IMR-90 (cell line): ENCODE results near the gene KLRF2. TPM values are rescaled to one million over a fixed set of nuclear protein-coding genes. Genes with fewer than 3 reads are reported as not detected.

Experiments used
- ATAC-seq: fragments of 200-7000 bp; cut with Tn5 transposase; 2 replicates; pipeline ENCODE4 v1.9.1; 2020; ENCODE audit warnings: low read depth, mild to moderate bottlenecking, moderate library complexity
- BruUV-seq: library from RNA; stranded (reverse); fragments of 400-500 nt; replicated peaks from 2 replicates; lab custom pipeline; 2021; lab: Mats Ljungman, UMichigan
- CTCF ChIA-PET: fragments of 300-600 bp; formaldehyde crosslinking; extraction: SDS; loops from one replicate; lab custom pipeline; 2021; ENCODE audit warnings: antibody characterized with exemption; lab: Yijun Ruan, JAX
- POLR2A ChIA-PET: fragments of 300-600 bp; sonication (Branson Sonifier 250); formaldehyde crosslinking; loops from one replicate; lab custom pipeline; 2022; ENCODE audit warnings: antibody characterized with exemption; ENCODE audit not compliant: unreplicated experiment; lab: Charles Lee
- DNase-seq: peaks from one replicate; pipeline ENCODE4 v3.0.0; 2013
- H2AFZ ChIP-seq: replicated peaks from 2 replicates; pipeline ENCODE3; 2013; ENCODE audit warnings: low read length, mild to moderate bottlenecking; ENCODE audit not compliant: poor library complexity
- H2AK5ac ChIP-seq: 2 replicates; pipeline ENCODE4 v1.6.1; 2013; ENCODE audit warnings: low read depth, low read length, inconsistent platforms
- H2AK9ac ChIP-seq: replicated peaks from 2 replicates; pipeline ENCODE3; 2013; ENCODE audit warnings: mild to moderate bottlenecking, low read depth, low read length, moderate library complexity; ENCODE audit not compliant: poor library complexity
- H2BK120ac ChIP-seq: 2 replicates; pipeline ENCODE4 v1.6.1; 2013; ENCODE audit warnings: low read depth, low read length, inconsistent platforms
- H2BK15ac ChIP-seq: 3 replicates; pipeline ENCODE4 v1.6.1; 2013; ENCODE audit warnings: low read depth, low read length, inconsistent platforms
- H2BK20ac ChIP-seq: 2 replicates; pipeline ENCODE4 v1.6.1; 2013; ENCODE audit warnings: low read depth, mild to moderate bottlenecking, inconsistent platforms, low read length, moderate library complexity
- H2BK5ac ChIP-seq: 2 replicates; pipeline ENCODE4 v1.6.1; 2013; ENCODE audit warnings: mild to moderate bottlenecking, low read depth, low read length, inconsistent platforms; ENCODE audit not compliant: poor library complexity, severe bottlenecking
- H3K14ac ChIP-seq: replicated peaks from 2 replicates; pipeline ENCODE4 v1.6.1; 2013; ENCODE audit warnings: low read depth, low read length, inconsistent platforms
- H3K18ac ChIP-seq: 2 replicates; pipeline ENCODE4 v1.6.1; 2013; ENCODE audit warnings: low read depth, low read length, control low read depth
- H3K23ac ChIP-seq: 2 replicates; pipeline ENCODE4 v1.6.1; 2013; ENCODE audit warnings: low read depth, low read length, inconsistent platforms
- H3K27ac ChIP-seq: 2 replicates; pipeline ENCODE4 v1.5.1; 2013; ENCODE audit warnings: mild to moderate bottlenecking, control low read depth, low read length; ENCODE audit not compliant: insufficient read depth
- H3K27me3 ChIP-seq: 2 replicates; pipeline ENCODE4 v1.6.1; 2013; ENCODE audit warnings: low read length; ENCODE audit not compliant: control insufficient read depth, insufficient read depth
- H3K36me3 ChIP-seq: 2 replicates; pipeline ENCODE4 v1.6.1; 2013; ENCODE audit warnings: low read length, mixed read lengths; ENCODE audit not compliant: control insufficient read depth, insufficient read depth
- H3K4ac ChIP-seq: 2 replicates; pipeline ENCODE4 v1.6.1; 2013; ENCODE audit warnings: low read depth, low read length, inconsistent platforms
- H3K4me1 ChIP-seq: 2 replicates; pipeline ENCODE4 v1.6.1; 2013; ENCODE audit warnings: low read length, mixed read lengths; ENCODE audit not compliant: control insufficient read depth, insufficient read depth
- H3K4me2 ChIP-seq: 2 replicates; pipeline ENCODE4 v1.6.1; 2013; ENCODE audit warnings: low read depth, mild to moderate bottlenecking, control low read depth, low read length, moderate library complexity
- H3K4me3 ChIP-seq: 2 replicates; pipeline ENCODE4 v1.5.1; 2013; ENCODE audit warnings: low read depth, mild to moderate bottlenecking, control low read depth, low read length, moderate library complexity; ENCODE audit not compliant: insufficient read depth
- H3K56ac ChIP-seq: 2 replicates; pipeline ENCODE4 v1.6.1; 2013; ENCODE audit warnings: low read length, inconsistent platforms; ENCODE audit not compliant: insufficient read depth; ENCODE audit errors: extremely low read depth
- H3K79me1 ChIP-seq, 2 experiments: 2 replicates each; pipeline ENCODE4 v1.6.1; 2013; ENCODE audit warnings: low read length in 2 of 2, inconsistent platforms in 1 of 2, low read depth in 1 of 2
- H3K9ac ChIP-seq: 2 replicates; pipeline ENCODE4 v1.6.1; 2013; ENCODE audit warnings: low read depth, low read length, control low read depth
- H3K9me1 ChIP-seq: 2 replicates; pipeline ENCODE4 v1.6.1; 2013; ENCODE audit warnings: low read length, inconsistent platforms; ENCODE audit not compliant: insufficient read depth
- H3K9me3 ChIP-seq: 2 replicates; pipeline ENCODE4 v1.6.1; 2013; ENCODE audit warnings: low read length; ENCODE audit not compliant: control insufficient read depth, insufficient read depth
- H4K20me1 ChIP-seq: 2 replicates; pipeline ENCODE4 v1.6.1; 2013; ENCODE audit warnings: low read length, inconsistent platforms; ENCODE audit not compliant: insufficient read depth
- H4K5ac ChIP-seq: 2 replicates; pipeline ENCODE4 v1.6.1; 2013; ENCODE audit warnings: mild to moderate bottlenecking, low read depth, low read length, control low read depth
- H4K8ac ChIP-seq, 2 experiments: 2 replicates each; pipeline ENCODE4 v1.6.1; 2013; ENCODE audit warnings: low read depth in 2 of 2, low read length in 2 of 2, control low read depth in 1 of 2, inconsistent platforms in 1 of 2
- H4K91ac ChIP-seq: 2 replicates; pipeline ENCODE4 v1.6.1; 2013; ENCODE audit warnings: low read depth, low read length, inconsistent platforms; ENCODE audit not compliant: insufficient read depth
- FOS ChIP-seq: fragments of 150-350 bp; IDR thresholded peaks from 2 replicates; pipeline ENCODE4 v1.6.1; 2016; ENCODE audit warnings: low read depth, low read length
- RFX5 ChIP-seq: IDR thresholded peaks from 2 replicates; pipeline ENCODE4 v1.8.0; 2012; ENCODE audit warnings: low read depth, mild to moderate bottlenecking, low read length, moderate library complexity
- WGBS, 2 experiments: methylation state at CpG; one replicate each; pipeline versions ENCODE4 v1.1.5 to v1.1.7; 2013; ENCODE audit warnings: missing lambda C conversion rate in 2 of 2; ENCODE audit not compliant: insufficient read length in 1 of 2; ENCODE audit errors: extremely low coverage in 2 of 2; 5-methylcytosine and 5-hydroxymethylcytosine counted together
- dilution Hi-C: fragments of 300-500 bp; cut with HindIII; formaldehyde crosslinking; loops from one replicate; pipeline ENCODE4 v1.14.3; 2018; ENCODE audit warnings: low sequenced_read_pairs; ENCODE audit not compliant: unreplicated experiment
- in situ Hi-C: fragments of 300-500 bp; cut with MboI; formaldehyde crosslinking; loops from 3 replicates; pipeline ENCODE4 v1.14.3; 2019; ENCODE audit warnings: low sequenced_read_pairs, inconsistent platforms, mixed read lengths
- intact Hi-C: fragments of 100-400 bp; cut with micrococcal nuclease; formaldehyde crosslinking; loops from 2 replicates; pipeline ENCODE4 v1.10.0; 2022
- polyA plus RNA-seq, 3 experiments: library from polyadenylated mRNA; depleted of rRNA; stranded (reverse); fragments of >200 nt; gene quantifications; 2 replicates each; pipeline ENCODE4 v1.2.3, GENCODE V29; 2012; ENCODE audit warnings: low replicate concordance in 1 of 3
- total RNA-seq: library from RNA; depleted of rRNA; stranded (reverse); fragments of >200 nt; gene quantifications from 2 replicates; pipeline ENCODE4 v1.2.3, GENCODE V29; 2012

Gene KLRF2
- total and polyA plus RNA-seq, 2 of the 4 experiments (the other 2 are of a cell fraction) = not detected

DNA sequence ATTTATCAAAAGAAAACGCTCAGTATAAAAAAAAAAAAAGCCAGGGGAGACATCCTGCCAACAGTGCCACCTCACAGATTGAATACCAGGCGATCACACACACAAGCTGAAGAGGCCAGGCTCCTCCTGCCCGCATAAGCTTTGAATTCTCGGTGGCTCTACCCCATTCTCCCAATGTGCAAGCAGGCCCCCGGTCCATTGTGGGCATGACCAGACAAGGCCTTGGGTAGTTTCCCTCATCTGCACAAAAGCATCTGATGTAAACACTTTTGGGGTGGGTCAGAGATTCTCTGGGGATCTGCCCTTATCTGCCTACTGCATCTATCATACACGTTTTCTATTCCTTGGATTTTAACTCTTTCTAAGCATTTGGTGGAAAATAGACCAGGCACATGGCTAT, 16.2 kb downstream of the KLRF2 start:
- no peak overlapping the region for H2BK20ac ChIP-seq
- no peak overlapping the region for H3K23ac ChIP-seq
- H2AK9ac ChIP-seq = no peak overlapping the region
- H2AFZ ChIP-seq = no peak overlapping the region
- TF ChIP-seq FOS = no peak
- no peak for TF ChIP-seq RFX5
- no peak overlapping the region for H2BK5ac ChIP-seq
- no peak overlapping the region for H3K4me3 ChIP-seq
- H3K9ac ChIP-seq = no peak overlapping the region
- H2AK5ac ChIP-seq = no peak overlapping the region
- no peaks in the 10 kb centered on the region for H3K9me3 ChIP-seq
- H3K9me1 ChIP-seq = no peaks in the 10 kb centered on the region
- H4K20me1 ChIP-seq = no peaks in the 10 kb centered on the region
- no peak overlapping the region for H3K14ac ChIP-seq
- no peak for DNase-seq
- dilution Hi-C loops = no loop called here
- BruUV-seq = no TSS peak
- in situ Hi-C loops = no loop called here
- no peaks in the 10 kb centered on the region for H3K36me3 ChIP-seq
- H4K5ac ChIP-seq = no peak overlapping the region
- H2BK15ac ChIP-seq = no peak overlapping the region
- H3K56ac ChIP-seq = no peak overlapping the region
- H3K4me2 ChIP-seq = no peak overlapping the region
- H4K8ac ChIP-seq = no peak overlapping the region
- no peak overlapping the region for H4K91ac ChIP-seq
- intact Hi-C loops = no loop called here
- H2BK120ac ChIP-seq = no peak overlapping the region
- WGBS, 2 experiments = no CpG with 5 or more reads among the region's 6 CpGs
- H3K79me1 ChIP-seq = no peaks in the 10 kb centered on the region
- no peak for ATAC-seq
- CTCF ChIA-PET = no interaction called here
- H3K27me3 ChIP-seq = no peaks in the 10 kb centered on the region; the same call in 1 of the 2 replicates
- H3K4ac ChIP-seq = no peak overlapping the region
- H3K18ac ChIP-seq = no peak overlapping the region; the same call in 1 of the 2 replicates
- POLR2A ChIA-PET = interaction anchor here (0.6 kb wide), 1 partner anchor 138 kb away, joined by 3 read pairs; no protein-coding TSS in a partner anchor
- H3K4me1 ChIP-seq = no peaks in the 10 kb centered on the region
- no peak overlapping the region for H3K27ac ChIP-seq
